HG03045 (cell line): ENCODE results near the gene SMDT1.
"Not testable (repeated sequence)": the region's sequence is repeated elsewhere in the genome, so short reads cannot be mapped to it uniquely, and the experiment has no call there.

Source experiments
- ATAC-seq: cut with Tn5 transposase; IDR thresholded peaks from one replicate; pipeline ENCODE4 v1.9.1; 2021; ENCODE audit warnings: mild to moderate bottlenecking, moderate library complexity; ENCODE audit not compliant: unreplicated experiment

The SMDT1 gene

GRCh38 chr22:42108848-42109247, 29.3 kb downstream of the SMDT1 start:
- ATAC-seq, result no peak

DNA sequence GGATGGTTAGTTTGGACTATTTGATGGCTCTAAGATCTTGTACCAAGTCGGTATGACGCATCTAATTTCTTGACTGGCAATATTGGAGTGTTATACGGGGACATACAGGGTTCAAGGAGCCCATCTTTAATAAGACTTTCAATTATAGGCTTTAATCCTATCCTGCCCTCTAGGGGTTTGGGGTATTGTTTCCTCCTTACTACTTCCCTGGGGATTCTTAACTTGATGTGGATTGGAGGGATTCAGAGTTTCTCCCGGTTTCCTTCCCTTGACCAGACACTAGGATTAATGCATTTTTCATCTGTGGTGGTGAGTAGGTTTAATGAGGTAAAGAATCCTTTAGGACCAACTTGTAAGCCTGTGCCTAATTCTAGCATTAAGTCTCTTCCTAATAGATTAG, 32.3 kb downstream of the SMDT1 start:
- ATAC-seq, result no peak

- ATAC-seq, result not testable (repeated sequence)
Measured at GRCh38 chr22:42112793-42113192, 33.3 kb downstream of the SMDT1 start.

GRCh38 chr22:42114721-42115120, 35.2 kb downstream of the SMDT1 start:
- ATAC-seq, result no peak

GRCh38 chr22:42115420-42115830, 35.9 kb downstream of the SMDT1 start:
- ATAC-seq, result not testable (repeated sequence)

- no peak for ATAC-seq
Measured at GRCh38 chr22:42116848-42117424, 37.4 kb downstream of the SMDT1 start.

DNA sequence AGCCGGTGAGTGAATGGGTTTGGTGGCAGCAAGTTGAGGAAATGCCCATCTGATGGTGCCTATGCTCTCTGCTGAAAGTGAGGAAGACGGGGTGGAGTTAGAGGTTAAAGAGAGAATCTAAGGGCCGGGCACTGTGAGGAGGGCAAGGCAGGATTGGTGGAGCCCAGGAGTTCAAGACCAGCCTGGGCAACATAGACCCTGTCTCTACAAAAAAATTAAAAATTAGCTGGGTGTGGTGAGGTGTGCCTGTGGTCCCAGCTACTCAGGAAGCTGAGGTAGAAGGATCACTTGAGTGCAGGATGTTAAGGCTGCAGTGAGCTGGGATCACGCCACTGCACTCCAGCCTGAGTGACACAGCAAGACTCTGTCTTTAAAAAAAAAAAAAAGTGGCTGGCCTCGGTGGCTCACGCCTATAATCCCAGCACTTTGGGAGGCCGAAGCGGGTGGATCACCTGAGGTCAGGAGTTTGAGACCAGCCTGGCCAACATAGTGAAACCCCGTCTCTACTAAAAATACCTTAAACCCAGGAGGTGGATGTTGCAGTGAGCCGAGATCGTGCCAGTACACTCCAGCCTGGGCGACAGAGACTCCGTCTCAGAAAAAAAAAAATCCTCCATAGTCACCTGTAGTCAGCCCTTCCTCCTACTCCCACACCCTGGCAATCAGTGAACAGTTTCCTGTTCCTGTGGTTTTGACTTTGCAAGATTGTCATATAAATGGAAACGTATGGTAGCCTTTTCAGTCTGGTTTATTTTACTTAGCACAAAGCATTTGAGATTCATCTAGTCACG, 40.9 kb downstream of the SMDT1 start:
- ATAC-seq, result not testable (repeated sequence)

DNA sequence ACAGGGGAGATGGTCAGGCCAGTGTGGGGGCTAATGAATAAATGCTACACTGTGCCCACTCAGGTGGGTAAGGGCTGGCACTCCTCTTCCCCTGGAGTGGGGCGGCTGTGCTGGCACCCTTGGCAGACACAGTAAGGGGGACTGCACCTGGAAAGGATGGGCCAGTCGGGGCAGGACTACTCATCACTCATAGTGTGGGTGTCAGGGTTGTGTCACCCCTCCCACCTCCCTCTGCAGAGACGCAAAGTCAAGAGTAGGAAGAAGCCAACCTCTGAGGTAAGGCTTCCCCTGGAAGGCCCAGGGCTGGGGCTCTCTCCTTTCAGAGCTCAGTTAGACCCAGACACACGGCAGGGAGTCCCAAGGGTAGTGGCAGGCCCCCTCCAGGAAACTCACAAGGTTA, 44.0 kb downstream of the SMDT1 start:
- not testable (repeated sequence) for ATAC-seq

DNA sequence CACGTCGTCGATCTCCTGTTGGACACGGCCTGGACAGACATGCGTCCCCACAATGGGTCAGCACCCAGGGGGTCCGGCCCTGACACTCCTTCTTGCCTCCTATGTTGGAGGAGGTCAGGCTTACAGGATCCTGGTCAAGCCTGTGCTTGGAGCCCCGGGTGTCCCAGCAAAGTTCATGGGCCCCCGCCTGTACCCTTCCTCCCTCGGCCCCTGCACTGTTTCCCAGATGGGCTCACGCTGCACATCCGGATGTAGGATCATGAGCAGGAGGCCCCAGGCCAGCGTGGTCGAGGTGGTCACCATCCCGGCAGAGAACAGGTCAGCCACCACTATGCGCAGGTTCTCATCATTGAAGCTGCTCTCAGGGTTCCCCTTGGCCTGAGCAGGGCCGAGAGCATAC, 48.1 kb downstream of the SMDT1 start:
- no peak for ATAC-seq

- not testable (repeated sequence) for ATAC-seq
Measured at GRCh38 chr22:42128007-42128406, 48.5 kb downstream of the SMDT1 start.

GRCh38 chr22:42128776-42129694, 49.5 kb downstream of the SMDT1 start:
- ATAC-seq, result not testable (repeated sequence)

- ATAC-seq, result not testable (repeated sequence)
Measured at GRCh38 chr22:42130182-42130581, 50.7 kb downstream of the SMDT1 start.

DNA sequence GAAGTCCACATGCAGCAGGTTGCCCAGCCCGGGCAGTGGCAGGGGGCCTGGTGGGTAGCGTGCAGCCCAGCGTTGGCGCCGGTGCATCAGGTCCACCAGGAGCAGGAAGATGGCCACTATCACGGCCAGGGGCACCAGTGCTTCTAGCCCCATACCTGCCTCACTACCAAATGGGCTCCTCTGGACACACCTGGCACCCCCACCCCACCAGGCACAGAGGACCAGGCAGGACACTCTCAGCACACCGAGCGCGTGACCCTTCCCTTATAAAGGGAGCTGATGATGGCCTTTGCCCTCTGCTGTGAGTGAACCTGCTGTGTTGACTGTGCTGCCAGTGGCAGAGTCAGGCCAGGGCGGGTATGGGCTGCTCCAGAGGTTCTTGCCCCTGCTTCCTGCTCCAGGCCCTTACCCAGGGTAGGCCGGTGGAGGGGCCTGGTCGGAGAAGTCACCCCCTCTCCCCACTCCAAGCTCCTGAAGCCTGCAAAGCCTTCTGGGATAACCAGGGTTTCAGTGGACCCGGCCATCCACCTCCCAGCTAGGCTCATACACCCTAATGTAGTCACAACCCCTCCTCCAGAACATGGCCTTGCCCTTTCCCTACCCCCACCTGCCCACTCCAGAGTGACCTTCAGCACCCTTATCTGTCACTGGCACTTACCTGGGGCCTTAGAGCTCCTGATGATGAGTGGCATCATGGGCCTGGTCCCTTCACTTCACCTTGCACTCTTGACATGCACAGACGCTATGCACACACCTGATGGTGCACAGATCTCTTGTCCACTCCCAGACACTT, 51.3 kb downstream of the SMDT1 start, which contains the start of gene CYP2D6:
CYP2D6 (minus strand) TSS at position 172 of the 793 bp plus-strand sequence; CDS start at position 153, 19 bp downstream.
- ATAC-seq, result not testable (repeated sequence)

- no peak for ATAC-seq
Measured at GRCh38 chr22:42131562-42131961, 52.1 kb downstream of the SMDT1 start.

- no peak for ATAC-seq
Measured at GRCh38 chr22:42132457-42132856, 53.0 kb downstream of the SMDT1 start.
